KMS-11 (cell line): ENCODE measurements around the gene TRAPPC5.

Experiments
- H2AFZ ChIP-seq: fragments of 200-600 bp; sonication (generic); 2 replicates; pipeline ENCODE4 v1.6.1; 2016; ENCODE audit warnings: antibody characterized with exemption, mixed run types, low read depth
- H3K27ac ChIP-seq: fragments of 200-600 bp; sonication (generic); 2 replicates; pipeline ENCODE4 v1.6.1; 2016; ENCODE audit warnings: mild to moderate bottlenecking, mixed run types
- H3K27me3 ChIP-seq: fragments of 200-600 bp; sonication (generic); 2 replicates; pipeline ENCODE4 v1.6.1; 2017; ENCODE audit warnings: mild to moderate bottlenecking, low read depth, mixed run types, moderate library complexity; ENCODE audit not compliant: insufficient read depth
- H3K36me3 ChIP-seq: fragments of 200-600 bp; sonication (generic); 2 replicates; pipeline ENCODE4 v1.6.1; 2017; ENCODE audit warnings: mild to moderate bottlenecking, mixed run types; ENCODE audit not compliant: insufficient read depth
- H3K4me1 ChIP-seq: fragments of 200-600 bp; sonication (generic); 2 replicates; pipeline ENCODE4 v1.6.1; 2016; ENCODE audit warnings: mild to moderate bottlenecking, low read depth, mixed run types; ENCODE audit not compliant: poor library complexity, severe bottlenecking
- H3K4me2 ChIP-seq: fragments of 200-600 bp; sonication (generic); 2 replicates; pipeline ENCODE4 v1.7.0; 2016; ENCODE audit warnings: mild to moderate bottlenecking, mixed run types
- H3K4me3 ChIP-seq: fragments of 200-600 bp; sonication (generic); IDR thresholded peaks from 2 replicates; pipeline ENCODE4 v1.6.1; 2017; ENCODE audit warnings: low read depth, low read length, mixed read lengths; ENCODE audit not compliant: insufficient read depth
- H3K79me2 ChIP-seq: fragments of 200-600 bp; sonication (generic); 2 replicates; pipeline ENCODE4 v1.6.1; 2016; ENCODE audit warnings: low read depth, mixed run types; ENCODE audit not compliant: insufficient read depth
- H3K9ac ChIP-seq: fragments of 200-600 bp; sonication (generic); 2 replicates; pipeline ENCODE4 v1.6.1; 2016; ENCODE audit warnings: mild to moderate bottlenecking, mixed run types
- H4K20me1 ChIP-seq: fragments of 200-600 bp; sonication (generic); 2 replicates; pipeline ENCODE4 v1.6.1; 2016; ENCODE audit warnings: mild to moderate bottlenecking, mixed run types; ENCODE audit not compliant: insufficient read depth
- CTCF ChIP-seq: fragments of 200-600 bp; sonication (generic); conservative IDR thresholded peaks from 2 replicates; pipeline ENCODE4 v1.6.1; 2017; ENCODE audit warnings: low read depth, mild to moderate bottlenecking, antibody characterized with exemption, low read length, moderate library complexity, mixed read lengths

The TRAPPC5 gene

GRCh38 chr19:7676376-7676775 lies 4.3 kb upstream of the TRAPPC5 start:
- Histone ChIP-seq H3K79me2 (no peaks in the 10 kb centered on the region), H3K27me3 (peaks cover 56% of the 10 kb centered on the region), H3K4me1 (no peaks in the 10 kb centered on the region), H3K4me2 (no peak overlapping the region), H4K20me1 (no peaks in the 10 kb centered on the region), H3K4me3 (no peak overlapping the region), H3K9ac (no peak overlapping the region), H2AFZ (no peak overlapping the region), H3K36me3 (no peaks in the 10 kb centered on the region), H3K27ac (no peak overlapping the region)
- no peak for TF ChIP-seq CTCF

- H3K27me3 ChIP-seq = peaks cover 54% of the 10 kb centered on the region
- no peak within 1 kb of the TSS for H3K4me2 ChIP-seq
- TF ChIP-seq CTCF = no peak
- H3K9ac ChIP-seq = no peak within 1 kb of the TSS
- H3K4me3 ChIP-seq = no peak within 1 kb of the TSS
- H3K27ac ChIP-seq = no peak within 1 kb of the TSS
- no peaks in the 10 kb centered on the region for H3K4me1 ChIP-seq
- no peaks in the 10 kb centered on the region for H3K79me2 ChIP-seq
- no peaks in the 10 kb centered on the region for H4K20me1 ChIP-seq
- H2AFZ ChIP-seq = no peak within 1 kb of the TSS
- H3K36me3 ChIP-seq = no peaks in the 10 kb centered on the region
Observed at GRCh38 chr19:7676854-7677253, 3.8 kb upstream of the TRAPPC5 start, which contains the start of gene MCEMP1. Gene MCEMP1 (plus strand): TSS chr19:7677090. CDS start chr19:7677121, 31 bp downstream.

GRCh38 chr19:7677669-7678311 lies 2.8 kb upstream of the TRAPPC5 start:
- Histone ChIP-seq H3K79me2 (no peaks in the 10 kb centered on the region), H3K4me1 (no peaks in the 10 kb centered on the region), H3K4me2 (no peak overlapping the region), H3K36me3 (no peaks in the 10 kb centered on the region), H3K27ac (no peak overlapping the region), H3K9ac (no peak overlapping the region), H4K20me1 (no peaks in the 10 kb centered on the region), H3K4me3 (no peak overlapping the region), H2AFZ (no peak overlapping the region), H3K27me3 (peaks cover 49% of the 10 kb centered on the region)
- no peak for TF ChIP-seq CTCF

DNA sequence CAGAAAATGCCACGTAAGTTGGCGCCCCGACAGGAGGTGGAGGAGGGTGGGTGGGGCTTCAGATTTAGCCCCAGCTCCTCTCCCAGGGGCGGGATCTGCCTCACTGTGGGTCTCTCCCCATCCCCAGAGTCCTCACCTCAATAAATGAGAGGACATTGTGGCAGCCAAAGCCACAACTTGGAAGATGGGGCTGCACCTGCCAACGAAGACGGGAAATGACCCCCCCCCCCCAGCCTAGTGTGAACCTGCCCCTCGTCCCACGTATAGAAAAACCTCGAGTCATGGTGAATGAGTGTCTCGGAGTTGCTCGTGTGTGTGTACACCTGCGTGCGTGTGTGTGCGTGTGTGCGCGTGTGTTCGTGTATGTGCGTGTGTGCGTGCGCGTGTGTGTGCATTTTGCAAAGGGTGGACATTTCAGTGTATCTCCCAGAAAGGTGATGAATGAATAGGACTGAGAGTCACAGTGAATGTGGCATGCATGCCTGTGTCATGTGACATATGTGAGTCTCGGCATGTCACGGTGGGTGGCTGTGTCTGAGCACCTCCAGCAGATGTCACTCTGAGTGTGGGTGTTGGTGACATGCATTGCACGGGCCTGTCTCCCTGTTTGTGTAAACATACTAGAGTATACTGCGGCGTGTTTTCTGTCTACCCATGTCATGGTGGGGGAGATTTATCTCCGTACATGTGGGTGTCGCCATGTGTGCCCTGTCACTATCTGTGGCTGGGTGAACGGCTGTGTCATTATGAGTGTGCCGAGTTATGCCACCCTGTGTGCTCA lies 1.5 kb upstream of the TRAPPC5 start:
- Histone ChIP-seq H3K27me3 (peaks cover 40% of the 10 kb centered on the region), H3K9ac (no peak overlapping the region), H3K36me3 (no peaks in the 10 kb centered on the region), H3K27ac (no peak overlapping the region), H3K4me1 (no peaks in the 10 kb centered on the region), H3K79me2 (no peaks in the 10 kb centered on the region), H4K20me1 (no peaks in the 10 kb centered on the region), H2AFZ (no peak overlapping the region), H3K4me3 (no peak overlapping the region), H3K4me2 (no peak overlapping the region)
- TF ChIP-seq CTCF = no peak
